ENCODE data around the gene C1QTNF6. TPM values are rescaled to one million over a fixed set of nuclear protein-coding genes. Genes with fewer than 3 reads are reported as not detected.
A peak's percentile ranks its signal among the peaks of the same experiment; 100 is the strongest.

The C1QTNF6 gene
- total and polyA plus RNA-seq, 12 donors: 2.2 to 45.7 (median 7.1) TPM

GRCh38 chr22:37158963-37159290 lies 29.1 kb downstream of the C1QTNF6 start:
- 79 to 90% (median 84%) methylated on average over 5 of the region's 5 CpGs for WGBS, 4 donors
- intact Hi-C loops (cut with DNase I): no loop called here

DNA sequence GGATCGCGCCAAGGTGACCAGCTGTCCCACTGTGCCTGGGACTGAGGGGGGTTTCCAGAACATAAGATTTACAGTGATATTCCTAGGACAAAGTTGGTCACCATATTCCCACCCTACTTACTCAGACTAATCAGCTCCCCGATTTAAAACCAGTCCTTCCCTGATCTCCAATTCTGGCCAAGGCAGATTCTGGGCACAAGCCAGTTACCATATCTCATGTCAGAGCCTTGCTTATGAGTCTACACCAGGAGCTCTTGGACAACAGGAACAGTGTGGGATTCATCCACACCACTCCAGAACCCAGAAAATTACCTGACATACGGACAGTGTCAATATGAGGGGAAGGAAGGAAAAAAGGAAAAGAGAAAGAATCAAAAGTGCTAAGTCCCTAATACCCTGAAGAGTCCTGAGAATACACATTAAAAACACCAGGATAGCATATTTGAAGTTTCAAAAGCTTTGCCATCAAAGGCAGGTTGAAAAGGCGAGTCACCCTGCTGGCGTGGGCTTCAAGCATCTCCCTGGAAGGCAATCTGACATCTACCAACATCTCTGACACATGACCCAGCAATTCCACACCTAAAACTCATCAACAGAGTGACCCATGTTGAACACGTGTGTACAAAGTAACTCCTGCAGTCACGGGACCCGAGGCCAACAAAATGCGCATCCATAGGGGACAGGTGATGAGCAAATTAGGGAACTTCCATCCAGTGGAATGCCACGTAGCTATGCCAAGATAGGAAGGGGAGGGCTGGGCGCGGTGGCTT lies 30.3 kb downstream of the C1QTNF6 start:
- DNase-seq: peak in 3 of 7 donors; percentile 59 to 67 (median 61)
- Histone ChIP-seq H3K9me3 (replicated peaks in 1 of 3) (no peaks in the 10 kb centered on the region), H3K27ac (no peak overlapping the region), H3K4me1 (replicated peaks in 1 of 2) (no peaks in the 10 kb centered on the region), H3K27me3 (no peaks in the 10 kb centered on the region), H3K4me3 (no peak overlapping the region), H3K36me3 (replicated peaks in 1 of 2) (no peaks in the 10 kb centered on the region)
- WGBS, 4 donors: 74 to 76% (median 75%) methylated on average over 11 to 13 of the region's 13 CpGs
- no peak for TF ChIP-seq POLR2A (IDR thresholded peaks at IDR 0.05)
- TF ChIP-seq, protein P1, sequence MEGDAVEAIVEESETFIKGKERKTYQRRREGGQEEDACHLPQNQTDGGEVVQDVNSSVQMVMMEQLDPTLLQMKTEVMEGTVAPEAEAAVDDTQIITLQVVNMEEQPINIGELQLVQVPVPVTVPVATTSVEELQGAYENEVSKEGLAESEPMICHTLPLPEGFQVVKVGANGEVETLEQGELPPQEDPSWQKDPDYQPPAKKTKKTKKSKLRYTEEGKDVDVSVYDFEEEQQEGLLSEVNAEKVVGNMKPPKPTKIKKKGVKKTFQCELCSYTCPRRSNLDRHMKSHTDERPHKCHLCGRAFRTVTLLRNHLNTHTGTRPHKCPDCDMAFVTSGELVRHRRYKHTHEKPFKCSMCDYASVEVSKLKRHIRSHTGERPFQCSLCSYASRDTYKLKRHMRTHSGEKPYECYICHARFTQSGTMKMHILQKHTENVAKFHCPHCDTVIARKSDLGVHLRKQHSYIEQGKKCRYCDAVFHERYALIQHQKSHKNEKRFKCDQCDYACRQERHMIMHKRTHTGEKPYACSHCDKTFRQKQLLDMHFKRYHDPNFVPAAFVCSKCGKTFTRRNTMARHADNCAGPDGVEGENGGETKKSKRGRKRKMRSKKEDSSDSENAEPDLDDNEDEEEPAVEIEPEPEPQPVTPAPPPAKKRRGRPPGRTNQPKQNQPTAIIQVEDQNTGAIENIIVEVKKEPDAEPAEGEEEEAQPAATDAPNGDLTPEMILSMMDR (IDR thresholded peaks at IDR 0.05): no peak
- intact Hi-C loops (cut with DNase I): no loop called here

More at GRCh38 chr22:37158963-37159290, 29.1 kb downstream of the C1QTNF6 start:
- Histone ChIP-seq H3K27ac (no peak overlapping the region), H3K4me1 (replicated peaks in 1 of 2) (no peaks in the 10 kb centered on the region), H3K9me3 (replicated peaks in 1 of 3) (no peaks in the 10 kb centered on the region), H3K36me3 (replicated peaks in 1 of 2) (no peaks in the 10 kb centered on the region), H3K4me3 (no peak overlapping the region), H3K27me3 (no peaks in the 10 kb centered on the region)
- TF ChIP-seq POLR2A (IDR thresholded peaks at IDR 0.05): no peak
- TF ChIP-seq, protein P1 (IDR thresholded peaks at IDR 0.05): no peak
- no peak for DNase-seq

- Histone ChIP-seq H3K4me1 (replicated peaks in 1 of 2) (no peaks in the 10 kb centered on the region), H3K9me3 (replicated peaks in 1 of 3) (no peaks in the 10 kb centered on the region), H3K27me3 (no peaks in the 10 kb centered on the region), H3K36me3 (replicated peaks in 1 of 2) (no peaks in the 10 kb centered on the region), H3K27ac (no peak overlapping the region), H3K4me3 (no peak overlapping the region)
- TF ChIP-seq POLR2A (IDR thresholded peaks at IDR 0.05): no peak
- TF ChIP-seq, protein P1 (IDR thresholded peaks at IDR 0.05): no peak
- DNase-seq: no peak
- 78 to 87% (median 78%) methylated on average over 9 to 13 of the region's 13 CpGs for WGBS, 4 donors
- intact Hi-C loops (cut with DNase I): no loop called here
Observed at GRCh38 chr22:37156686-37157435, 31.2 kb downstream of the C1QTNF6 start.

- intact Hi-C loops (cut with DNase I): no loop called here
Observed at GRCh38 chr22:37155971-37156370, 32.1 kb downstream of the C1QTNF6 start.

More at GRCh38 chr22:37155971-37156370, 32.1 kb downstream of the C1QTNF6 start:
- Histone ChIP-seq H3K9me3 (replicated peaks in 1 of 3) (no peaks in the 10 kb centered on the region), H3K27me3 (no peaks in the 10 kb centered on the region), H3K4me3 (no peak overlapping the region), H3K36me3 (replicated peaks in 1 of 2) (no peaks in the 10 kb centered on the region), H3K4me1 (replicated peaks in 1 of 2) (no peaks in the 10 kb centered on the region), H3K27ac (no peak overlapping the region)
- 89 to 97% (median 95%) methylated on average over 8 of the region's 8 CpGs for WGBS, 4 donors
- no peak for TF ChIP-seq POLR2A (IDR thresholded peaks at IDR 0.05)
- TF ChIP-seq, protein P1 (IDR thresholded peaks at IDR 0.05): no peak
- no peak for DNase-seq

All from adrenal gland (tissue), 12 donors.